GM18951 (cell line): ENCODE data around the gene GABBR2.
A peak's percentile ranks its signal among the peaks of the same experiment; 100 is the strongest.
"Not testable (repeated sequence)": the region's sequence is repeated elsewhere in the genome, so short reads cannot be mapped to it uniquely, and the experiment has no call there.

Experiments
- POLR2A ChIP-seq: IDR thresholded peaks from 4 replicates; pipeline ENCODE4 v1.6.1; 2011; ENCODE audit warnings: mild to moderate bottlenecking; ENCODE audit not compliant: insufficient read length, insufficient read depth; ENCODE audit errors: extremely low read depth
- in situ Hi-C: fragments of 300-500 bp; cut with MboI; formaldehyde crosslinking; loops from one replicate; pipeline ENCODE4 v1.12.0; 2022; ENCODE audit warnings: low sequenced_read_pairs, mixed read lengths, inconsistent platforms; ENCODE audit not compliant: unreplicated experiment

The GABBR2 gene

GRCh38 chr9:98271479-98271878 lies 437.3 kb downstream of the GABBR2 start:
- in situ Hi-C loops: no loop called here

GRCh38 chr9:98270284-98270683 lies 438.5 kb downstream of the GABBR2 start:
- in situ Hi-C loops: not testable (repeated sequence)

More at GRCh38 chr9:98271479-98271878, 437.3 kb downstream of the GABBR2 start:
- TF ChIP-seq POLR2A: no peak

GRCh38 chr9:98269652-98270051 lies 439.1 kb downstream of the GABBR2 start:
- in situ Hi-C loops: loop anchor here (10.0 kb wide), 1 partner anchor 205 kb away; no protein-coding TSS in a partner anchor

DNA sequence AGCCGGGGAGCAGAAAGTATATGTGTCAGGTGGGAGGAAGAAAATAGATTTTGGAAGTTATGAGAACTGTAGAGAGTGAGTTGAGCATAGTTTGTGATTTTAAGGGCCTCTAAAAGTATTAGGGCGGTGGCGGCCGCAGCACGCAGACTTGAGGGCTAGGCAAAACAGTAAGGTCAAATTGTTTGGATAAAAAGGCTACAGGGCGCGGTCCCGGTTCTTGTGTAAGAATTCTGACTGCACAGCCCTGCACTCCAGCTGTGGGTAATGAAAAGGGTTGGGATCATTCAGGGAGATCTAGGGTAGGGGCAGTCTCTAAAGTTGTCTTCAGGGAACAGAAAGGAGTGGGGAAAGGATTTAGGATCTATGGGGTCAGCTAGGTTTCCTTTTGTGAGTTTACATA lies 441.2 kb downstream of the GABBR2 start:
- in situ Hi-C loops: loop anchor here (10.0 kb wide), 1 partner anchor 203 kb away; no protein-coding TSS in a partner anchor

DNA sequence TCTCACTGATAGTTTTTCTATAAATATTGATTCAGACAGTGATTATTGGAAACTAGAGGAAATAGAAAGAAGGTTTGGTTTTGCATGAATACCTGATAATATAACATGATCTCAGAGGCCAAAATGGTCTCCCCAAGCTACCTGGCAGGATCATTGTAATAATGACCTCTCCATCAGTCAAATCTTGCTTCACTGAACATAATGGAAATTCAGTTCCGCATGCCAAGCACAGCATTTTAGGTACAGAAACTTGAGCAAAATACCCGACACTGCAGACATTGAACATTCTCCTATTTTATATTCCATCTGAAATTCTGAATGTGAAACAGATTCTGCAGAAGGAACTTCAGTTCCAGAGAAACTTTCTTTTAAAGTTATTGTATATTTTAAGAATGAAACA lies 444.2 kb downstream of the GABBR2 start:
- no peak for TF ChIP-seq POLR2A
- in situ Hi-C loops: loop anchor here (10.0 kb wide), 1 partner anchor 200 kb away; no protein-coding TSS in a partner anchor

DNA sequence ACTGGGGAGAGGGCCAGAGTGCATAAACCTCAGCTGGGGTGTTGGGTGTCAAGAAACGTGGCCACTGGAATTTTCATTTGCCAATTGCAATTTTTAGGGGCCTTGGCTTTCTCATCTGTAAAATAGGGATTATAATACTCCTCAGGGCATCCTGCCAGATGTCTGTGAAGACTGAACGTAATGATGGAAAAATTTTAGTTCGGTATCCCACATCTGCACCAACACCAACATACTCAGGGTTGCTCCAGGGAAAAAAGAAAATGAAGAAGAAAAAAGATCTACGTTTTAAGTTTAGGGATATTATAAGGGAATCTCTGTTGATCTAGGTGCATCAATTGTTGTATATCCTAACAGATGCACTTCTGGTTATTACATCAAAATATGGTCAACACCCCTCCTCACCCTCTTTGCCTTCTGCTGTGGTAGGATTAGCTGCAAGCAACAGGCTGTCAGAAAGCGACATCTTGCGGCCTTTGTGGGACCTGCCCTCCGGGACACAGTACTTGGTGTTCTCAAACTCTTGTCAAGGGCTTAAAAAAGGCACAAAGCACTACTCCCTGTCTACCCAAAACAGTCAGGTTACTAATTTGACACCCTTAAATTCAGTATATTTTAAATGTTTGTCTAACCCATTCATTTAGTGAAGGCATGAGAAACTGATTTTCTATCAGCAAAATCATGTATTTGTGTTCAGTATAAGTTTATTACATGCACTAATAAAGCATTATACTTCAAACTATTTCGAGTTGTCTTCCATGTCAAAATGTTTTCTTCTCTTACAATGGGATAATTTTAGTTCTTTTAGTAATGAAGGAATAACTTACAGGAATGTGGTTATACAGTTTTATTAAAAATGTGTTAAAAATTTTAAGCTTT lies 445.0 kb downstream of the GABBR2 start:
- in situ Hi-C loops: loop anchor here (10.0 kb wide), 1 partner anchor 199 kb away; no protein-coding TSS in a partner anchor
- TF ChIP-seq POLR2A: no peak

- TF ChIP-seq POLR2A: no peak
- in situ Hi-C loops: loop anchor here (10.0 kb wide), 1 partner anchor 198 kb away; no protein-coding TSS in a partner anchor
Observed at GRCh38 chr9:98263080-98263479, 445.7 kb downstream of the GABBR2 start.

DNA sequence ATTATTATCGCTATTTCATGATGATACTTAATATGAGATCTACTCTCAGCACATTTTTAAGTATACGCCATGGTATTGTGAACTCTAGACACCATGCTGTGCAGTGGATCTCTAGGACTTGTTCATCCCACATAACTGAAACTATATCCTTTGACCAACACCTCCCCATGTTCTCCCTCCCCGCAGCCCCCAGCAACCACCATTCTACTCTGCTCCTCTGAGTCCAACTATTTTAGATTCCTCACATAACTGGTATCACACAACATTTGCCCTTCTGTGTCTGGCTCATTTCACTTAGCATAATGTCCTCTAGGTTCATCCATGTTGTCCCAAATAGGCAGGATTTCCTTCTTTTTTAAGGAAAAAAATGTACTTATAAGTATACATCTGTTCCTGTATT lies 446.7 kb downstream of the GABBR2 start:
- in situ Hi-C loops: loop anchor here (10.0 kb wide), 1 partner anchor 197 kb away; no protein-coding TSS in a partner anchor
- no peak for TF ChIP-seq POLR2A

- no peak for TF ChIP-seq POLR2A
- in situ Hi-C loops: loop anchor here (10.0 kb wide), 1 partner anchor 196 kb away; no protein-coding TSS in a partner anchor
Observed at GRCh38 chr9:98260635-98261034, 448.1 kb downstream of the GABBR2 start.

- TF ChIP-seq POLR2A: no peak
- in situ Hi-C loops: loop anchor here (10.0 kb wide), 1 partner anchor 195 kb away; no protein-coding TSS in a partner anchor
Observed at GRCh38 chr9:98259791-98260190, 448.9 kb downstream of the GABBR2 start.

DNA sequence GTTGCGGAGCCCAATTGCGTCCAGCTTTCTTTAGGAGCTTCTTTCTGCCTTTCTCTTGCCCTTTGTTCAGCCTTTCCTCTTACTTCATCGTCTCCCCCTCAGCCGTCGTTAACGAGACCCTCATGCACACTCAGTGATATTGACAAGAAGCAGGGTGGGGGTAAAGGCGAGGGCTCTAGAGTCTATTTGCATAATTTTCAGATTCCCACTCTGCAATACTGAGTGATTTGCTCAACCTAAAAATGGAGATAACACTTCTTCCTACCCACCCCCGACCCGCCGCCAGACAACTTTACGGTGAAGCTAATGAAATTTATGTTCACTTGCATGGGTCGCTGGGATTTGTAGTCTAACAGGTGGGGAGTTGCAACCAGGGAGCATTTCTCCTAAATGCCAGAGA lies 452.0 kb downstream of the GABBR2 start:
- in situ Hi-C loops: no loop called here

DNA sequence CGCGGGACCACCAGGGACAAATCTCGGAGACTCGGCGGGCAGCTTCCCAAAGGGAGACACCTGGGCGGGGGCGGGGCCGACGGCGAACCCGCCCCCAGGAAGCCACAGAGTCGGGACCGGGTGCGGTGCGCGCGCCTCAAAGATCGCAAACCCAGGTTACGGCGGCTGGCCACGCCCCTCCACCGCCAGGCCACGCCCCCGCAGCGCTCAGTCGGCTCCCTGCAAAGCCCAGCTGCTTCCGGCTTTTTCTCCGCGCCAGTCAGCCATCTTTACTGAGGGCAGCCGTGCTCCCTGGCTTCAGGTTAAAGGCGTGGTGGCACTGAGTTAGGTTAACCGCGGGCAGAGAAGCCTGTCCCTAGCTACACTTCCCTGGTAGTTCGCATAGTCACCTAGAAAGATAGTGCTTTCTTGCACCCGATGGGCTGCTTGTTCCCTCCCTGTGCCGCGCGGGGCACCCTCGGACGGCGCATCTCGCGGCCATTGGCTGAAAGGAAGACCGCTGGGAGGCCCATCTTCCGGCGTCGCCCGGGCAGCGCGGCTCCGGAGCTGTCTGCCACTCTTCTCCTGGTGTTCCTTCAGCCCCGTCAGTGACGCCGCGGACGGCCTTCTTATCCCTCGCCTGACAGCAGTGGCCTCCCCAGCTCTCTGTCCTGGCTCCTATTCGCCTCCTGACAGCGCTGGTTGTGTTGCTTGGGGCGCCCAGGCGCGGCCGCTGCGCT lies 453.0 kb downstream of the GABBR2 start, which contains the start of gene TBC1D2:
Gene TBC1D2, minus strand, starts transcription at position 72 of the 719 bp plus-strand sequence. CDS start 108 bp downstream, outside the sequence.
- in situ Hi-C loops: no loop called here
- TF ChIP-seq POLR2A: peak; percentile 81

More for the DNA sequence above, 452.0 kb downstream of the GABBR2 start:
- no peak for TF ChIP-seq POLR2A

DNA sequence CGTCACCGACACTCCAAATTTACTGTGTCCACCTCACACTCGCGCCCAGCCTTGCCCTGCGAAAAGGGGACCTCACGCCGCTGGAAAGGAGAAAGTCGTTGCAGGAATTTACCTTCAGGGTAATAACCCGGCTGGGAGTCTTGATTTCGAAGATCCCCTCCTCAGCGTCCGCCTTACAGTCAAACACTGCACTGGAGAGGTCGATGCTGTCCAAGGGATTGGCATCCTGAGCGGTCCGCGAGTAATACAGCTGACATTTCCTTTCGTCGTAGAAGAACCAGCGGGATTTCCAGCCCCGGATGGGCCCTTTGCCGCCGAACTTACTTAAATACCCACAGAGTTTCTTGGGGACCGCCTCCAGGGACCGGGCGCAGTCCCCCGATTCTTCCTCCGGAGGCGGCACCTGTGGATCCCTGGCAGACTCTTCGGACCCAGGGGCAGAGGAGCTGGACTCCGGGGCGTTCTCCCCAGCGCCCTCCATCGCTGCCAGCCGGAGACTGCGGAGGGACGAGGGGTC lies 453.6 kb downstream of the GABBR2 start:
- in situ Hi-C loops: no loop called here

More for the DNA sequence above, 453.6 kb downstream of the GABBR2 start:
- no peak for TF ChIP-seq POLR2A
